Brain pericyte (primary cell): Measurements from ENCODE around the gene MKRN2OS.

Source experiments
- DNase-seq: peaks from one replicate; pipeline ENCODE4 v3.0.0-alpha.2; 2012; ENCODE audit warnings: low read depth, low spot score

The MKRN2OS gene, protein sequence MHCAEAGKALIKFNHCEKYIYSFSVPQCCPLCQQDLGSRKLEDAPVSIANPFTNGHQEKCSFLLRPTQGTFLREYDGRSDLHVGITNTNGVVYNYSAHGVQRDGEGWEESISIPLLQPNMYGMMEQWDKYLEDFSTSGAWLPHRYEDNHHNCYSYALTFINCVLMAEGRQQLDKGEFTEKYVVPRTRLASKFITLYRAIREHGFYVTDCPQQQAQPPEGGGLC

DNA sequence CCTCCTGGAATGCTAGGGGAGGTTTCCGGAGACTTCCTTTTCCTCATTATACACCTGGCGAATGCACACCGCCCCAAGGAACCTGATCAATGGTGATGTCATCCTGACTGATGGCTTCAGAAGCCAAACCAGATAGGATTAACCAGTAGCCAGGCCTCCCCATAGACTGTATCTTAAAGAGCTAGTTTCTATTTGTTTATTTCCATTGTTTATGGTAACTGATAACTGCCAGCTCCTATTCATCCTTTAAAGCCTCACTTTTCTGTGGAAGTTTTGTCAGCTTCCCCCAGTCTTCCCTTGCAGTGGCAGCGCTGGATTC, at the start of gene MKRN2OS:
MKRN2OS (minus strand) TSS at position 27 of the 319 bp plus-strand sequence. CDS start 35 bp downstream, outside the sequence.
- no peak for DNase-seq

DNA sequence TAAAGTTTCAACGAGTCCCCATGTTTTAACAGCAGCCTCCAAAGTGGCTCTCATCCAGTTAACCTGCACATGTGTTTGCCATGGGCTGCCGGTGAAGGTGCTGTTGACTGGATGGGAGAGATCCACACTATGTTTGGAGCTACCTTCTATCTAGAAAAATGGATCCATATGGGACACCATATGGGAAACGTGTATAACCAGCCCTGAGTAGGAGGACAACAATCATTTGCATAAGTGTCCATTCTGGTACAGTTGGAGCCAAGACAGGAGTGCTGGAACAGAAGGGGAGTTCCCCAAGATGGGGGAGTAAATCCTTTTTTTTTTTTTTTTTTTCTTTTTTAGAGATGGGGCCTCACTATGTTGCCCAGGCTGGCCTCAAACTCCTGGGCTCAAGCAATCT, 48.2 kb upstream of the MKRN2OS start:
- DNase-seq: no peak

DNA sequence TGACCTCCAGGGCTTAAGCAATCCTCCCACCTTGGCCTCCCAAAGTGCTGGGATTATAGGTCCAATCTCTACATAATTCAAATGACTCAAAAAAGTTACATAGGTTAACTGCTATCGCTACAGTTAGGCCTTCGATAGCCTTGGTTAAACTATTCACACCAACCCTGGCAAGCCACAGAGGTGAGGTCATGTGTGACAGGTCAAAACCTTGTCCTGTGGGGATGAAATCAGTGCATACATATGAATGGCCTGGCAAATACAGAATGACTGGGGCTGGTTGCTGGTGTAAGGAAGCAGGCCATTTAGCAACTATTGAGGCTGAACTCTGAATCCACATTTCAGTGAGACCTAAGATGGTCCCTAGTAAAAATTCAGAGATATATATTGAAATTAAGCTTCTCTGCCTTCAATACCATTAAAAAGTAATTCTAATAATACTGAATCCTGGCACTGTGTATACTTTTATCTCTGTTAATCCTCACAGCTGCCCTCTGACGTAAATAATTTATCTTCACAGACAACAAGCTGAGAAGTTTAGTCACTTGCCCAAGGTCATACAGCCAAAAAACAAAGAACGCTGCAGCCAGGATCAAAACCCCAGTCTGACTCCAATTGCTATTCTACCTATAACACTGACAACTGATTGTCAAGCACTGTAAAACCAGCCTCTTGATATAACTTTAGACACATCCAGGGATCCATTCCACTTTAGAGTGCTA, 46.9 kb upstream of the MKRN2OS start:
- no peak for DNase-seq

DNA sequence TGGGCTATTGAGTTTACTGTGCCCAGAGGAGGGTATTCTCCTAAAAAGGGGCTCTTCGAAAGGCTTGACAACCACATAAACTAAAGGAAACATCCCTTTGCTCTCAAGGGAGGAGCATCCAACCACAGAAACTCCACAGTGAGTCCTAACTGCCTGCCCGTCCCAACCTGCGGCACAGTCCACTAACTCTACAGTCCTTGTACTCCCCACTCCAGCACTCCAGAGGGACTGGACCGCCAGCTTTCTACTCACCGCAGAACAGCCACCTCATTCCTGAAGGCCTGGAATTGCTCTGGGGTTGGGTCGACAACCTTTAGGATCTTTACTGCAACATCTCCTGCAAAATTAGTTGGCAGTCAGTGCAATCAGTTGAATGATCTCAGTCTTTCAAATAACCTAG, 46.2 kb upstream of the MKRN2OS start:
- no peak for DNase-seq

DNA sequence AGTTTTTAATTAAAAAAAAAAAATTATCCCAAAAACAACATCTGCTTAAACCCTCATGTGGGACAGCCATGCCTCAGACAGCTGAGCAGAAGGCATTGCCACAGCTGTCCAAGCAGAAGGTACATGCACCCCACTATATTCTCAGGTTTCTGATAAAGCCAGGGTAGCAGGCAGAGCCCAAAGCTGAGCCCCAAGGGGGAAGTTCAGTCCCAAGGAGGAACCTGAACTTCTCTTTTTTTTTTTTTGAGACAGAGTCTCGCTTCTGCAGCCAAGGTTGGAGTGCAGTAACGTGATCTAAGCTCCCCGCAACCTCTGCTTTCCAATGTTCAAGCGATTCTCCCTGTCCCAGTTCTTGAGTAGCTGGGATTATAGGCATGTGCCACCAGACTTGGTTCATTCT, 44.8 kb upstream of the MKRN2OS start:
- DNase-seq: no peak

DNA sequence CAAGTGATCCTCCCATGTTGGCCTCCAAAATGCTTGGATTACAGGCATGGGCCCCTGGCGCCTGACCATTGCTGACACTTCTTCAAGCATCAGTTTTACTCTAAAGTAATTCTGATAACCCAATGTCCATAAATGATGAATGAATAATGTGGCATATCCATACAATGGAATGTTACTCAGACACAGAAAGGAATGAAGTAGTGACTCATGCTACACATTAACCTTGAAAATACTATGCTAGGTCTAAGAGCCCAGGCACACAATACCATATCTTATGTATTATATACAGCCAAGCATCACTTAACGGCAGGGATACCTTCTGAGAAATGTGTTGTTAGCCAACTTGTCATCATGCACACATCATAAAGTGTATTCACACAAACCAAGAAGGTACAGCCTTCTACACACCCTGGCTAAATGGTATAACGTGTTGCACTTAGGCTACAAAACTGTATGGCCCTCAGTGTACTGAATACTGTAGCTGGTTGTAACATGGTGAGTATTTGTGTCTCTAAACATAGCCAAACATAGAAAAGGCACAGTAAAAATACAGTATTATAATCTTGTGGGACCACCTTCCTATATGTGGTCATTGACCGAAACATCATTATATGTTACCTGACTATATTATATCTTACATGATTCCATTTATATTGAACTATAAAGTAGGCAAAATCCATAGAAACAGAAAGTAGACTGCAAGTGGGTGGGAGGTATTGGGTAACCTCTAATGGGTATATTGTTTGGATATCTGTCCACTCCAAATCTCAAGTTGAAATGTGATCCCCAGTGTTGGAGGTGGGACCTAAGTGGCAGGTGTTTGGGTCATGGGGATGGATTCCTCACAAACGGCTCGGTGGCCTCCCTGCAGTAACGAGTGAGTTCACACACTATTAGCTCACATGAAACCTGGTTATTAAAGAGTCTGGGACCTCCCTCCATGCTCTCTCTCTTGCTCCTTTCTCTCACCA, 43.0 kb upstream of the MKRN2OS start:
- no peak for DNase-seq

DNA sequence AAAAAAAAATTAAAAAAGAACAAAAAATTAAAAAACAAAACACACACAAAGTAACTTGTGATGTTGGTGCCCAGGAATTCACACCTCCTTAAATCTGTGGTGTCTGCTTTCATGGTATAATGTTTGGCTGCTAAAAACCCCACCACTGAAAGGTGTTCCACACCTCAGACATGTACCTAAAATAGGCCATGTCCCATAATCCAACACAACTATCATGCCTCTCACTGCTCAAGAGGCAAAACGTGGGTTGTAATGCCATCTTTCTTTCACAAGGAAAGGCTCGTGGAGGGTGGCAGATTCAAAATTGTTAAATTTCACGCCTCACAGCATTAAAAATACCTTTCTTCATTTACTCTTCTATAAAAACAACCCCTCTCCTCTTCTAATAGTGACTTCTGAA, 41.1 kb upstream of the MKRN2OS start:
- DNase-seq: no peak

DNA sequence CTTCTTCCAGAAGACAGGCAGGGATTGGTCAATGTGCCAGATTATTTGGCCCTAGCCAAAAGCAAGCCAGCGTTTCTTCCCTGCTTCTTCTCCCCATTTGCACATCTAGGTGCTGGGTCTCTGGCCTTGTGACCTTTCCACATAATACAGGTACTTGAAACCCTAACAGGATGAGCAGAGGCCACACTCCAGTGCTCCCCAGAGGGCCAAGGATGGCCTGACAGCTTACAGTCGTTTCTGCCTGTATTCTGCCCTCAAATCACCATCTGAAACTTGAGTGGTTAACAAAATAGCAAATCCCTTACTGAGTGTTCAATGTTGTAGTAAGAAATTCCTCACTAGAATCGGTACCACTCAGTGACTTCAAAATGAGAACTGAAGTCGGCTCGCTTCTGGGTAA, 40.7 kb upstream of the MKRN2OS start:
- no peak for DNase-seq

DNA sequence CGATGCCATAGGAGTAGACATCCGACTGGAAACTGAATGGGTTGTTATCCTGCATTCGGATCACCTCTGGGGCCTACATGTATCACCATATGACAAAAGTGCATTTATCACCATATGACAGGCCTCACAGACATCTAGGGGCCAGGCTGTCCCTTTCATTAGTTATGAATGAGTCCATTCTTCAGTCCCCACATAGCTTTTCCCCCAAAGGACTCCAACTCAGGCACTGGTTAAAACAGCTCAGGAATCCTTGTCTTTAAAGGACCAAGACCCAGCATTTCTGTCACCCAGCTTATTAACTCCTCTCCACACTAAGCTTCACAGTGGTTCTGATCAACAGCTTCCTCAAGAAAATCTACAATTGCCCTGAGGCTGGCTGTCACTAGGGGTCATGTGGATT, 39.9 kb upstream of the MKRN2OS start:
- DNase-seq: no peak

DNA sequence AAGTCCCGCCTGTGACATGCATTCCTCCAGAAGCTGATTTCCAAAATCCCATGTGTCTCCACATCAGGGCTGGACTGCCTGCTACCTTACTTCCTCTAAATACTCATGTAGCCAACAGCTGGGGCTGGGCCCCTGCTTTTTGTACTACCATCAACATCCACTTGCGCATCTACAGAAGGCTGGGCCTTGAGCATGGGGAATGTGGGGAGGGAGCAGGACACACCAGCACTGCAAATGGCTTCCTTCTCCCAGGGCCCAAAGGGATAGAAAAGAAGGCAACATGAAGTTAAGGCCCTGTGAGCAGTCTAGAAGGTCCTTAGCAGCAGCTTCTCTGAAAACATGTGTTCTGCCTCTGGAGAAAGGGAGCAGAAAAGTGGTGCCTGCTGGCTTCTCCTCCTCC, 38.8 kb upstream of the MKRN2OS start:
- no peak for DNase-seq

DNA sequence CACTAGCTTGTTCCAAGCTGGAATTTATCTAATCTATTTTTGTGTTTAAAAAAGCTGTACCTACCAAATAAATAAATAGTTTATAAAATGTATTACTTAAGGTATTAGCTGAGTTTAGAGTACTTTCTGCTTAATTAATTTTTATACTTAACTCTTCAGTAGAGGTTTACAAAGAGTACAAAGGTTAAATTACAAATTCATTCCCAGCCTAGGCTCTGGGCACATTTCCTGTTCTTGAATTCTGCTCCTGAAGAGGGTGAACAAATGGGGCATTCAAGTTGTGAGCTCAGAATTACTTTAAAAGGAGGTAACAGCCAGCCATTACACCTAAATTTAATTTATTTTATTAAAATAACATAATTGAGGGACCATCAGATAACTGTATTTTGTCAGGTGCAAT, 38.0 kb upstream of the MKRN2OS start:
- DNase-seq: no peak

DNA sequence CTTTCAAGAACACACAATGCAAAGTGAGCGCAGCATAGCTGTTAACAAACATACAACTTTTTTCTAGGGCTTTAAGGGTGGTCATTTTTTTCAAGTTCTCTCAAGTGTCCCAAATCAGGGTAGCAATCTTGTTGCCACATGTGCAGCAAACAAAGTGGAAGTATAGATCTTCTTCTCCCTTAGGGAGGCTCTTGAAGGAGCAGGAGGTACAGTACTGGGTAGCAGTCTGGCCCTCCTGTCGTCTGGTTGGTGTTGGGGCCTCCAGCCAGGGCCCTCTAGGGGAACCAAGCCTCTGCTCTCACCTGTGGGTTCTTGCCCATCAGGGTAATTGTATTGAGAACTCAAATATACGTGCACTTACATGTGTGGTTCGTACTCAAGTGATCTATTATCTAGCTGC, 37.4 kb upstream of the MKRN2OS start:
- no peak for DNase-seq

DNA sequence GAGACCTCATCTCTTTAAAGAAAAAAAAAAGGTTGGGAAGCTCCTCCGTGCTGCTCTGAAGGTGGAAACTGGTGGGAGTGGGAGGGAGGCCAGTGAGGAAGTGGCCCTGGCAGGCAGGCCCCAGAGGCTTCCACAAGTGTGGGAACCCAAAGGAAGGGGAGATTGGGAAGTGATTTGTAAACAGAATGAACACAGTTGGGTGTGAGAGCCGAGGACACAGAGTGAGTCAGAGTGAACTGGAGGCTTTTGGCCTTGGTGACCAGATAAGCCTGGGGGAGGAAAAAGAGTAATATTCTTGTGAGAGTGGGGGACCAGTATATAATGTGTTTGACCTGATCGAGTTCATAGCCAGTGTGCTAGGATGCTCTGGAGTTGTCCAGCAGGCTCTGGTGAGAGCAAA, 34.6 kb upstream of the MKRN2OS start:
- no peak for DNase-seq

DNA sequence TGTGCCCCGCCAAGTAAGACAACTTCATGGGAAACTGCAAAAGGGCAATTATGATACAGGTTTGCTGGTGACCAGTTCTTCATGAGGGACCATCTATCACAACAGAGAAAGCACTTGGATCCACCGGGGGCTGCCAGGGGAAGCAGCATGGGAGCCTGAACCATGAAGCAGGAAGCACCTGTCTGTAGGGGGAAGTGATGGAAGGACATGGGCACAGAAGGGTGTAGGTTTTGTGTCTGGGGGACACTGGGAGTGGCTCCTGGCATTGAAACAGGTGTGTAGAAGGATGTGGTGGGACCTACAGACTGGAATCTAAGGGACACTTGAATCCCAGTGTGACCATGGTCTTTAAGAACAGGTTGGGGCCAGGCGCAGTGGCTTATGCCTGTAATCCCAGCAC, 34.2 kb upstream of the MKRN2OS start:
- DNase-seq: no peak

DNA sequence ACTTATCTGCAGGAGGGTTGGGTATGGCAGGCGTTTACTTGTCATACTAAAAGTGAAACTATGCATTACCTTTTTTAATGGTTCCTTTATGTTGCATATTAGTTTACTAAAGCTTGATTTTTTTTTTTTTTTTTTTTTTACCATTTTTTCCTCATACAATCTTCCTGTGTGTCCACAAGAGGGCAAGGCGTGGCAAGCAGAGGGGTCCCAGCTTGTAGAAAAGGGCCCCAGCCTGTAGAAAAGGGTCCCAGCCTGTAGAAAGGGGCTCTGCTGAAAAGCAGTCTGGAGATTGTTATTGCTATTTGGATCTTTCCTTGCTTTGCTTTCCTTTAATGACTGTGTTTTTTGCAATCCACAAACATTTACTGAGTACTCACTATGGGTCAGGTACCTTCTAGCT, 33.4 kb upstream of the MKRN2OS start:
- DNase-seq: no peak

DNA sequence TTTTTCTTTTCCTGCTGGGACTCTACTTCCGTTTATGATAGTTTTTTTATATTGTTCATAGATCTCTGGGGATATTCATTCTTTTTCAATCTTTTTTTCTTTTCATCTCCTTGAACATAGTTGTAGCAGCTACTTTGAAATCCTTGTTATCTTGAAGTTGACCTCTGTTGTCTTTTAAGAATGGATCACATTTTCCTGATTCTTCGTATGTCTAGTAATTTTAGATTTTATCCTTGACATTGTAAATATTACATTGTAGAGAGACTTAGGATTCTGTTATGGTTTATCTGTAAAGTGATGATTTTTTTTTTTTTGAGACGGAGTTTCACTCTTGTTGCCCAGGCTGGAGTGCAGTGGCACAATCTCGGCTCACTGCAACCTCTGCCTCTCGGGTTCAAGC, 32.1 kb upstream of the MKRN2OS start:
- no peak for DNase-seq

DNA sequence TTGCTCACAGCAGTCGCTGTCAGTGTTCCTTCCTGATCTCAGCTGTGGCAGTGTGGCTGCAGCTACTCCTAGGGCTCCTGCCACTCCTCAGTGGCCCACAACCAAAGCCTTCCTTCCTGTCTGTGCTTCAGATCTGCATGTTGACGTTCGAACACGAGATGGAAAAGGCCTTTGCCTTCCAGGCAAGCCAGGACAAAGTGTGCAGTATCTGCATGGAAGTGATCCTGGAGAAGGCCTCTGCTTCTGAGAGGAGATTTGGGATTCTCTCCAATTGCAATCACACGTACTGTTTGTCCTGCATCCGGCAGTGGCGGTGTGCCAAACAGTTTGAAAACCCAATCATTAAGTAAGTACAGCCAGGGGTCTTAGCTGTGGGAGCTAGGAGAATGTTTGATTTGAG, 29.4 kb upstream of the MKRN2OS start:
- no peak for DNase-seq

DNA sequence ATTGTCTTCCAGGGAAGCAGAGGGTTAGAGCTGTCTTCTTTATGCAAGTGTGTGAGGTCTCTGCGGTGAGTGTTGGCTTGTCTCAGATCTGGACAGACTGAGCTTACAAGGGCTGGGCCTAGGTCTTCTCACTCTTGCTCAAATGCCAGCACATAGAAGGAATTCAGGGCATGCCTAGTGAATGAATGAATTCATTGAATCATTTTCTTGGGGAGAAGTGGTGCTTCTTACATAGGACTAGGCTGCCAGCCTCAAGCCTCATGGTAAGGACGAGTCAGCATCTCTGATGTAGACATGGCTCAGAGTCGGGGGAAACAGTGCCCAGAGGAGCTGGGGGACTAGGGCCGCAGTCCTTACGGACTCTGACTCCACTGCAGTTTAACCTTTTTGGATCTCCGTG, 28.8 kb upstream of the MKRN2OS start:
- DNase-seq: no peak

DNA sequence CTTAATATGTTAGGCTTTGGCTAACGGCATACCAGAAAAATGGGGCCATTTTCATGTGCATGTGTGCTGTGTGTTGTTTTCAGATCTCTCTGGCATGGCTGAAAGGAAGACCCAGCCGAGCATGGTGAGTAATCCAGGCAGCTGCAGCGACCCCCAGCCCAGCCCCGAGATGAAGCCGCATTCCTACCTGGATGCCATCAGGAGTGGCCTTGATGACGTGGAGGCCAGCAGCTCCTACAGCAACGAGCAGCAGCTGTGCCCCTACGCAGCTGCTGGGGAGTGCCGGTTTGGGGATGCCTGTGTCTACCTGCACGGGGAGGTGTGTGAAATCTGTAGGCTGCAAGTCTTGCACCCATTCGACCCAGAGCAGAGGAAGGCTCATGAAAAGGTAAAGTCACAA, 26.7 kb upstream of the MKRN2OS start:
- no peak for DNase-seq

DNA sequence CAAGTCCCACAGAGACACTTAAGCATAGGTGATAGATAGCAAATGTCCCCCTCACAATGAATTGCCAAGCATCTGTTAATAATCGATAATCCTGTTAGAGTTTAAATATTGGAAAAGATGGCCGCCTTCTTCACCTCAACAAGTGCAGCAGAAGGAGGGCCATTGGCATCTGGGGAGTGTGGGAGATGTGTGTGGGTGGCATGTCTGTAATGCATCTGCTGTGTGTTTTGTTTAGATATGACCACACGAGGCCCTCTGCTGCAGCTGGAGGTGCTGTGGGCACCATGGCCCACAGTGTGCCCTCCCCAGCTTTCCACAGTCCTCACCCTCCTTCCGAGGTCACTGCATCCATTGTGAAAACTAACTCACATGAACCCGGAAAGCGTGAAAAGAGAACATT, 24.5 kb upstream of the MKRN2OS start:
- no peak for DNase-seq

DNA sequence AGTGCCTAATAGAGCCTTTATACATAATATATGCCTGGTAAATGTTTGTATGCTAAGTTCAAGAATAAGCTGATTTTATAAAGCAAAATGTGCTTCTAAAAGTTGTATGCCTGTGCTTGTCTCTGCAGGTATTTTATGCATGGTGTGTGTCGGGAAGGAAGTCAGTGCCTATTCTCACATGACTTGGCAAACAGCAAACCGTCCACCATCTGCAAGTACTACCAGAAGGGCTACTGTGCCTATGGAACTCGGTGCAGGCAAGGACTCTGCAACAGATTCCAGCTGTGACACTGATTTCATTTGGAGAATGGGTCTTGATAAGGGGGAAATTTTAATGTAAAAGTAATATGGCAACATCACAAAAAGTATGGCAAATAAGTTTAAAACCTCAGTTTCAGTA, 23.4 kb upstream of the MKRN2OS start:
- no peak for DNase-seq

DNA sequence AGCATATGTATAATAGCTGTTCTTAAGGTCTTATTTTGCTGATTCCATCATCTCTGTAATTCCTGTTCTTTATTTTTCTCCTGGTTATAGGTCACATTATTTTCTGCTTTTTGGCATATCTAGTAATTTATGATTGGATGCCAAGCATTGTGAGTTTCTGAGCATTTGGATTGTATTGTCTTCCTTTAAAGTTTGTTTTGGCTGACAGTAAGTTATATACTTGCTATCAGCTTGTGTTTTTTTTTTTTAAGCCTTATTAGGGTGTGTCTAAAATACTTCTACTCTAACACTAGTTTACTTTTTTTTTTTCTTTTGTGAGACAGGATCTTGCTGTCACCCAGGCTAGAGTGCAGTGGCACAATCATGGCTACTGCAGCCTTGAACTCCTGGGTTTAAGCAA, 21.7 kb upstream of the MKRN2OS start:
- no peak for DNase-seq

DNA sequence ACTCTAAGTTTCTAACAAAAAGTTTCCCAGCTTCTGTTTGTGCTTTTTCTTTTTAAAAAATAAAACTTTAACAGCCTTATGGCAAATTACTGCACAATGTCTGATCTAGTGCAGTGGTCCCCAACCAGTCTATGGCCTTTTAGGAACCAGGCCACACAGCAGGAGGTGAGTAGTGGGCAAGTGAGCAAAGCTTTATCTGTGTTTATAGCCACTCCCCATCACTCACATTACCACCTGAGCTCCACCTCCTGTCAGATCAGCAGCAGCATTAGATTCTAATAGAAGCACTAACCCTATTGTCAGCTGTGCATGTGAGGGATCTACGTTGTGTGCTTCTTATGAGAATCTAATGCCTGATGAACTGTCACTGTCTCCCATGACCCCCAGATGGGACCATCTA, 17.2 kb upstream of the MKRN2OS start:
- DNase-seq: no peak
